HEK293 (cell line): ENCODE results near the gene RUNX1.

Experiments
- CTCF ChIA-PET: fragments of 350-600 bp; formaldehyde crosslinking; extraction: SDS; loops from one replicate; lab custom pipeline; 2021; ENCODE audit warnings: antibody characterized with exemption; lab: Yijun Ruan, JAX
- POLR2A ChIA-PET: fragments of 300-600 bp; formaldehyde crosslinking; extraction: SDS; loops from one replicate; lab custom pipeline; 2020; ENCODE audit warnings: antibody characterized with exemption, inconsistent platforms; lab: Yijun Ruan, JAX
- H3K27ac ChIP-seq: fragments of 200-500 bp; sonication (Bioruptor generic); 2 replicates; pipeline ENCODE4 v1.5.1; 2014; ENCODE audit warnings: low read depth, low read length, control low read depth, inconsistent platforms; ENCODE audit errors: extremely low read depth
- H3K36me3 ChIP-seq, 2 experiments: fragments of 200-500 bp in 1 of 2; sonication (Bioruptor generic) in 1 of 2; 1 replicate in 1 of 2; 2 replicates in 1 of 2; pipeline ENCODE4 v1.5.1; 2014 to 2017; ENCODE audit warnings: inconsistent platforms in 2 of 2, low read length in 2 of 2; ENCODE audit not compliant: control insufficient read depth in 2 of 2, insufficient read depth in 1 of 2
- H3K4me1 ChIP-seq: fragments of 200-500 bp; sonication (Bioruptor generic); 2 replicates; pipeline ENCODE4 v1.5.1; 2014; ENCODE audit warnings: mild to moderate bottlenecking, low read length, inconsistent platforms; ENCODE audit not compliant: control insufficient read depth, insufficient read depth
- H3K4me3 ChIP-seq: 2 replicates; pipeline ENCODE4 v1.5.1; 2011; ENCODE audit warnings: low read depth, mild to moderate bottlenecking, control low read depth, low read length, moderate library complexity
- H3K9me3 ChIP-seq: fragments of 200-500 bp; sonication (Bioruptor generic); 2 replicates; pipeline ENCODE4 v1.5.1; 2014; ENCODE audit warnings: low read depth, low read length, inconsistent platforms; ENCODE audit not compliant: control insufficient read depth, insufficient read depth
- FEZF1 ChIP-seq: fragments of 450-650 bp; formaldehyde crosslinking; IDR thresholded peaks from 2 replicates; pipeline ENCODE4 v1.5.1; 2016; ENCODE audit warnings: missing biosample characterization, missing genetic modification characterization
- GLIS1 ChIP-seq: fragments of 450-650 bp; formaldehyde crosslinking; IDR thresholded peaks from 2 replicates; pipeline ENCODE4 v1.5.1; 2016; ENCODE audit warnings: missing biosample characterization, missing genetic modification characterization
- PATZ1 ChIP-seq: fragments of 450-650 bp; formaldehyde crosslinking; IDR thresholded peaks from 2 replicates; pipeline ENCODE4 v1.5.1; 2016; ENCODE audit warnings: missing biosample characterization, missing genetic modification characterization
- ZBTB20 ChIP-seq: fragments of 450-650 bp; formaldehyde crosslinking; IDR thresholded peaks from 2 replicates; pipeline ENCODE4 v1.5.1; 2016; ENCODE audit warnings: missing biosample characterization, missing genetic modification characterization
- ZBTB26 ChIP-seq: fragments of 450-650 bp; formaldehyde crosslinking; optimal IDR thresholded peaks from 2 replicates; pipeline ENCODE3; 2016; ENCODE audit warnings: missing biosample characterization, mild to moderate bottlenecking, missing genetic modification characterization
- ZNF112 ChIP-seq: fragments of 450-650 bp; formaldehyde crosslinking; IDR thresholded peaks from 2 replicates; pipeline ENCODE4 v1.5.0; 2017; ENCODE audit warnings: missing biosample characterization, missing genetic modification characterization
- ZNF221 ChIP-seq: fragments of 450-650 bp; formaldehyde crosslinking; IDR thresholded peaks from 2 replicates; pipeline ENCODE4 v1.5.1; 2017; ENCODE audit warnings: missing biosample characterization, missing genetic modification characterization, borderline replicate concordance
- ZNF311 ChIP-seq: fragments of 450-650 bp; formaldehyde crosslinking; IDR thresholded peaks from 2 replicates; pipeline ENCODE4 v1.5.1; 2017; ENCODE audit warnings: missing biosample characterization, missing genetic modification characterization, borderline replicate concordance
- ZNF324 ChIP-seq: fragments of 450-650 bp; formaldehyde crosslinking; IDR thresholded peaks from 2 replicates; pipeline ENCODE4 v1.5.1; 2016; ENCODE audit warnings: missing biosample characterization, missing genetic modification characterization
- ZNF362 ChIP-seq: fragments of 450-650 bp; formaldehyde crosslinking; IDR thresholded peaks from 2 replicates; pipeline ENCODE4 v1.5.1; 2016; ENCODE audit warnings: missing biosample characterization, missing genetic modification characterization
- ZNF391 ChIP-seq: fragments of 450-650 bp; formaldehyde crosslinking; IDR thresholded peaks from 2 replicates; pipeline ENCODE4 v1.5.1; 2016; ENCODE audit warnings: low read depth, missing biosample characterization, missing genetic modification characterization, borderline replicate concordance
- ZNF416 ChIP-seq: fragments of 450-650 bp; formaldehyde crosslinking; IDR thresholded peaks from 2 replicates; pipeline ENCODE4 v1.5.1; 2016; ENCODE audit warnings: missing biosample characterization, missing genetic modification characterization
- ZNF629 ChIP-seq: fragments of 450-650 bp; formaldehyde crosslinking; IDR thresholded peaks from 2 replicates; pipeline ENCODE4 v1.5.1; 2017; ENCODE audit warnings: missing biosample characterization, missing genetic modification characterization
- ZNF777 ChIP-seq: fragments of 450-650 bp; formaldehyde crosslinking; IDR thresholded peaks from 2 replicates; pipeline ENCODE4 v1.5.1; 2017; ENCODE audit warnings: missing biosample characterization, missing genetic modification characterization, borderline replicate concordance
- ZNF792 ChIP-seq: fragments of 450-650 bp; formaldehyde crosslinking; IDR thresholded peaks from 2 replicates; pipeline ENCODE4 v1.5.1; 2016; ENCODE audit warnings: missing biosample characterization, missing genetic modification characterization
- TF ChIP-seq, protein P1 (sequence below): fragments of 450-650 bp; formaldehyde crosslinking; IDR thresholded peaks from 2 replicates; pipeline ENCODE4 v1.5.1; 2017; ENCODE audit warnings: missing biosample characterization, missing genetic modification characterization
- TF ChIP-seq, protein P2 (sequence below): fragments of 450-650 bp; formaldehyde crosslinking; IDR thresholded peaks from 2 replicates; pipeline ENCODE4 v1.5.1; 2016; ENCODE audit warnings: missing biosample characterization, missing genetic modification characterization
- TF ChIP-seq, protein P3 (sequence below): fragments of 450-650 bp; formaldehyde crosslinking; conservative IDR thresholded peaks from 2 replicates; pipeline ENCODE4 v1.5.1; 2016; ENCODE audit warnings: low read depth, missing biosample characterization, missing genetic modification characterization
- TF ChIP-seq, protein P4 (sequence below): fragments of 450-650 bp; formaldehyde crosslinking; IDR thresholded peaks from 2 replicates; pipeline ENCODE4 v1.5.1; 2016; ENCODE audit warnings: missing biosample characterization, missing genetic modification characterization

RUNX1 gene

GRCh38 chr21:34922479-34922878 is 126.6 kb downstream of the RUNX1 start (continued):
- no peak for TF ChIP-seq ZNF391 (tag by site-specific recombination)
- no peak for TF ChIP-seq ZBTB20 (tag by site-specific recombination)
- no peak for TF ChIP-seq ZNF792 (tag by site-specific recombination)
- TF ChIP-seq, protein P1, sequence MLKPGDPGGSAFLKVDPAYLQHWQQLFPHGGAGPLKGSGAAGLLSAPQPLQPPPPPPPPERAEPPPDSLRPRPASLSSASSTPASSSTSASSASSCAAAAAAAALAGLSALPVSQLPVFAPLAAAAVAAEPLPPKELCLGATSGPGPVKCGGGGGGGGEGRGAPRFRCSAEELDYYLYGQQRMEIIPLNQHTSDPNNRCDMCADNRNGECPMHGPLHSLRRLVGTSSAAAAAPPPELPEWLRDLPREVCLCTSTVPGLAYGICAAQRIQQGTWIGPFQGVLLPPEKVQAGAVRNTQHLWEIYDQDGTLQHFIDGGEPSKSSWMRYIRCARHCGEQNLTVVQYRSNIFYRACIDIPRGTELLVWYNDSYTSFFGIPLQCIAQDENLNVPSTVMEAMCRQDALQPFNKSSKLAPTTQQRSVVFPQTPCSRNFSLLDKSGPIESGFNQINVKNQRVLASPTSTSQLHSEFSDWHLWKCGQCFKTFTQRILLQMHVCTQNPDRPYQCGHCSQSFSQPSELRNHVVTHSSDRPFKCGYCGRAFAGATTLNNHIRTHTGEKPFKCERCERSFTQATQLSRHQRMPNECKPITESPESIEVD (tag by site-specific recombination): no peak
- no peak for TF ChIP-seq FEZF1 (tag by site-specific recombination)
- TF ChIP-seq ZNF362 (tag by site-specific recombination): no peak

GRCh38 chr21:34921151-34921550 is 128.0 kb downstream of the RUNX1 start:
- Histone ChIP-seq H3K4me1 (no peaks in the 10 kb centered on the region), H3K4me3 (no peak overlapping the region), H3K36me3 (no peaks in the 10 kb centered on the region), H3K9me3 (no peaks in the 10 kb centered on the region), H3K27ac (no peak overlapping the region)
- CTCF ChIA-PET: interaction anchor here (1.0 kb wide), 1 partner anchor 17 kb away, joined by 3 read pairs; no protein-coding TSS in a partner anchor
- POLR2A ChIA-PET: no interaction called here
- no peak for TF ChIP-seq ZNF221
- TF ChIP-seq ZNF629: no peak
- no peak for TF ChIP-seq PATZ1 (tag by site-specific recombination)
- TF ChIP-seq ZNF311: no peak
- TF ChIP-seq GLIS1: no peak
- no peak for TF ChIP-seq ZNF416 (tag by site-specific recombination)
- no peak for TF ChIP-seq ZNF112 (tag by site-specific recombination)
- no peak for TF ChIP-seq ZNF777
- TF ChIP-seq, protein P2, sequence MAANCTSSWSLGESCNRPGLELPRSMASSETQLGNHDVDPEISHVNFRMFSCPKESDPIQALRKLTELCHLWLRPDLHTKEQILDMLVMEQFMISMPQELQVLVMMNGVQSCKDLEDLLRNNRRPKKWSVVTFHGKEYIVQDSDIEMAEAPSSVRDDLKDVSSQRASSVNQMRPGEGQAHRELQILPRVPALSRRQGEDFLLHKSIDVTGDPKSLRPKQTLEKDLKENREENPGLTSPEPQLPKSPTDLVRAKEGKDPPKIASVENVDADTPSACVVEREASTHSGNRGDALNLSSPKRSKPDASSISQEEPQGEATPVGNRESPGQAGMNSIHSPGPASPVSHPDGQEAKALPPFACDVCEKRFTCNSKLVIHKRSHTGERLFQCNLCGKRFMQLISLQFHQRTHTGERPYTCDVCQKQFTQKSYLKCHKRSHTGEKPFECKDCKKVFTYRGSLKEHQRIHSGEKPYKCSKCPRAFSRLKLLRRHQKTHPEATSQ (tag by site-specific recombination): no peak
- TF ChIP-seq ZNF324 (tag by site-specific recombination): no peak
- TF ChIP-seq, protein P3, sequence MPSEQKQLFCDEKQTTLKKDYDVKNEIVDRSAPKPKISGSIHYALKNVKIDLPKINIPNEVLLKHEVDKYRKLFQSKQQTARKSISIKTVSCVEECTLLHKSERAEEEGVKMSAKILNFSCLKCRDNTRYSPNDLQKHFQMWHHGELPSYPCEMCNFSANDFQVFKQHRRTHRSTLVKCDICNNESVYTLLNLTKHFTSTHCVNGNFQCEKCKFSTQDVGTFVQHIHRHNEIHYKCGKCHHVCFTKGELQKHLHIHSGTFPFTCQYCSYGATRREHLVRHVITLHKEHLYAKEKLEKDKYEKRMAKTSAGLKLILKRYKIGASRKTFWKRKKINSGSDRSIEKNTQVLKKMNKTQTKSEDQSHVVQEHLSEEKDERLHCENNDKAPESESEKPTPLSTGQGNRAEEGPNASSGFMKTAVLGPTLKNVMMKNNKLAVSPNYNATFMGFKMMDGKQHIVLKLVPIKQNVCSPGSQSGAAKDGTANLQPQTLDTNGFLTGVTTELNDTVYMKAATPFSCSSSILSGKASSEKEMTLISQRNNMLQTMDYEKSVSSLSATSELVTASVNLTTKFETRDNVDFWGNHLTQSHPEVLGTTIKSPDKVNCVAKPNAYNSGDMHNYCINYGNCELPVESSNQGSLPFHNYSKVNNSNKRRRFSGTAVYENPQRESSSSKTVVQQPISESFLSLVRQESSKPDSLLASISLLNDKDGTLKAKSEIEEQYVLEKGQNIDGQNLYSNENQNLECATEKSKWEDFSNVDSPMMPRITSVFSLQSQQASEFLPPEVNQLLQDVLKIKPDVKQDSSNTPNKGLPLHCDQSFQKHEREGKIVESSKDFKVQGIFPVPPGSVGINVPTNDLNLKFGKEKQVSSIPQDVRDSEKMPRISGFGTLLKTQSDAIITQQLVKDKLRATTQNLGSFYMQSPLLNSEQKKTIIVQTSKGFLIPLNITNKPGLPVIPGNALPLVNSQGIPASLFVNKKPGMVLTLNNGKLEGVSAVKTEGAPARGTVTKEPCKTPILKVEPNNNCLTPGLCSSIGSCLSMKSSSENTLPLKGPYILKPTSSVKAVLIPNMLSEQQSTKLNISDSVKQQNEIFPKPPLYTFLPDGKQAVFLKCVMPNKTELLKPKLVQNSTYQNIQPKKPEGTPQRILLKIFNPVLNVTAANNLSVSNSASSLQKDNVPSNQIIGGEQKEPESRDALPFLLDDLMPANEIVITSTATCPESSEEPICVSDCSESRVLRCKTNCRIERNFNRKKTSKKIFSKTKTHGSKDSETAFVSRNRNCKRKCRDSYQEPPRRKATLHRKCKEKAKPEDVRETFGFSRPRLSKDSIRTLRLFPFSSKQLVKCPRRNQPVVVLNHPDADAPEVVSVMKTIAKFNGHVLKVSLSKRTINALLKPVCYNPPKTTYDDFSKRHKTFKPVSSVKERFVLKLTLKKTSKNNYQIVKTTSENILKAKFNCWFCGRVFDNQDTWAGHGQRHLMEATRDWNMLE: no peak
- TF ChIP-seq, protein P4, sequence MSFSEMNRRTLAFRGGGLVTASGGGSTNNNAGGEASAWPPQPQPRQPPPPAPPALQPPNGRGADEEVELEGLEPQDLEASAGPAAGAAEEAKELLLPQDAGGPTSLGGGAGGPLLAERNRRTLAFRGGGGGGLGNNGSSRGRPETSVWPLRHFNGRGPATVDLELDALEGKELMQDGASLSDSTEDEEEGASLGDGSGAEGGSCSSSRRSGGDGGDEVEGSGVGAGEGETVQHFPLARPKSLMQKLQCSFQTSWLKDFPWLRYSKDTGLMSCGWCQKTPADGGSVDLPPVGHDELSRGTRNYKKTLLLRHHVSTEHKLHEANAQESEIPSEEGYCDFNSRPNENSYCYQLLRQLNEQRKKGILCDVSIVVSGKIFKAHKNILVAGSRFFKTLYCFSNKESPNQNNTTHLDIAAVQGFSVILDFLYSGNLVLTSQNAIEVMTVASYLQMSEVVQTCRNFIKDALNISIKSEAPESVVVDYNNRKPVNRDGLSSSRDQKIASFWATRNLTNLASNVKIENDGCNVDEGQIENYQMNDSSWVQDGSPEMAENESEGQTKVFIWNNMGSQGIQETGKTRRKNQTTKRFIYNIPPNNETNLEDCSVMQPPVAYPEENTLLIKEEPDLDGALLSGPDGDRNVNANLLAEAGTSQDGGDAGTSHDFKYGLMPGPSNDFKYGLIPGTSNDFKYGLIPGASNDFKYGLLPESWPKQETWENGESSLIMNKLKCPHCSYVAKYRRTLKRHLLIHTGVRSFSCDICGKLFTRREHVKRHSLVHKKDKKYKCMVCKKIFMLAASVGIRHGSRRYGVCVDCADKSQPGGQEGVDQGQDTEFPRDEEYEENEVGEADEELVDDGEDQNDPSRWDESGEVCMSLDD: no peak
- no peak for TF ChIP-seq ZBTB26 (tag by site-specific recombination)
